ENCODE data around the gene CCDC183.
A peak's percentile ranks its signal among the peaks of the same experiment; 100 is the strongest.
"Not testable (repeated sequence)": the region's sequence is repeated elsewhere in the genome, so short reads cannot be mapped to it uniquely, and the experiment has no call there.

Gene CCDC183

DNA sequence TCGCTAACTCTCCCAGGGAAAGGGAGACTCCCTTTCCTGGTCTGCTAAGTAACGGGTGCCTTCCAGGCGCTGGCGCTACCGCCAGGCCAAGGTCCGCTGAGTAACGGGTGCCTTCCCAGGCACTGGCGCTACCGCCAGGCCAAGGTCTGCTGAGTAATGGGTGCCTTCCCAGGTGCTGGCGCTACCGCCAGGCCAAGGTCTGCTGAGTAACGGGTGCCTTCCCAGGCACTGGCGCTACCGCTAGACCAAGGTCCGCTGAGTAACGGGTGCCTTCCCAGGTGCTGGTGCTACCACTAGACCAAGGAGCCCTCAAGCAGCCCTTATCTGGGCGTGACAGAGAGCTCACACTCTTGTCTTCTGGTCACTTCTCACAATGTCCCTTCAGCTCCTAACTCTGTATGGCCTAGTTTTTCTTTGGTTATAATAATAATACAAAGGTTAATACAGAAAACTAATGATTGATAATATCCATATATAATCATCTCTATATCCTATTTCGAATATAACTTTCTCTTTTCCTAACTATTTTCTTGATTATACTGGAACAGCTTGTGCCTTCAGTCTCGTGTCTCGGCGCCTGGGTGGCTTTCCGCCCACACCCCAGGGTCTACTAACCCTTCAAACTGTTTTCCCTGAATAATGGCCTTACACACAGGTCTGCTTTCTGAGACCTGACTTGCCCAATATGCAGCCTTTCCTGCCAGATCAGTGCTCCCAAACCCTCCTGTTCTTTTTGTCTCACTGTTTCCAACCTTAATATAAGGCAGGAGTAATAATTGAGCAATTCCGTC lies 10.4 kb upstream of the CCDC183 start:
- DNase-seq = not testable (repeated sequence)

DNA sequence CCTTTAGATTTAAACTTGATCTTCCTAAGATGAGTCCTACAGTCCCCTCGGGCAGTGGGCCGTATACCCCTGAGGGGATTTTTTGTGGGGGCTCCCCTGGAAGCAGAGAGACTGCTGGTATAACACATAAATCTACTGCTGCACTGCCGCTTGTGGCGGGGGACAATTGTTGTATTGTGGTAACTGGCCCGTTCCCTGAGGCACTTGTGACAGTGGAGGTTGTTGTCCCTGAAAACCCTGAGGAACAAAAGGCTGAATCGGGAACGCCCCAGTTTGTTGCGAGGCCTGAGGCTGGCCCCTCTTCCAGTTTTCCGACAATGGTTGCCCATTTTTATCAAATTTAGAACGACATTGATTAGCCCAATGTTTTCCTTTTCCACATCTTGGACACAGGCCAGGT lies 9.7 kb upstream of the CCDC183 start:
- DNase-seq = no peak

DNA sequence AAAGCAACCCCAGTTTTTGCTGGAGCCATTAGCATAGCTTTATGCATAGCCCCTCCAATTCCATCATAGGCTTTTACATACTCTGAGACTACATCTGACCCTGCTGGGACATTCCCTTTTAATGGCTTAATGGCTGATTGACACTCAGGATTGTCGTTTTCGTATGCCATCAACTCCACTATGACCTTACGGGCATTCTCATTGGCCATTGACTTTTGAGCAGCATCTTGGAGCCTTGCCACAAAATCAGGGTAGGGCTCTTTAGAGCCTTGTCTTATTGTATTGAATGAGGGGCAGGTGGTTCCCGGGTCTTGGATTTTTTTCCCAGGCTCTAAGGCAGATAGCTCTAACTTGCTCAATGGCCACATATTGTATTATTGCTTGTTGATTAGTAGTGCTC lies 9.2 kb upstream of the CCDC183 start:
- DNase-seq = not testable (repeated sequence)

DNA sequence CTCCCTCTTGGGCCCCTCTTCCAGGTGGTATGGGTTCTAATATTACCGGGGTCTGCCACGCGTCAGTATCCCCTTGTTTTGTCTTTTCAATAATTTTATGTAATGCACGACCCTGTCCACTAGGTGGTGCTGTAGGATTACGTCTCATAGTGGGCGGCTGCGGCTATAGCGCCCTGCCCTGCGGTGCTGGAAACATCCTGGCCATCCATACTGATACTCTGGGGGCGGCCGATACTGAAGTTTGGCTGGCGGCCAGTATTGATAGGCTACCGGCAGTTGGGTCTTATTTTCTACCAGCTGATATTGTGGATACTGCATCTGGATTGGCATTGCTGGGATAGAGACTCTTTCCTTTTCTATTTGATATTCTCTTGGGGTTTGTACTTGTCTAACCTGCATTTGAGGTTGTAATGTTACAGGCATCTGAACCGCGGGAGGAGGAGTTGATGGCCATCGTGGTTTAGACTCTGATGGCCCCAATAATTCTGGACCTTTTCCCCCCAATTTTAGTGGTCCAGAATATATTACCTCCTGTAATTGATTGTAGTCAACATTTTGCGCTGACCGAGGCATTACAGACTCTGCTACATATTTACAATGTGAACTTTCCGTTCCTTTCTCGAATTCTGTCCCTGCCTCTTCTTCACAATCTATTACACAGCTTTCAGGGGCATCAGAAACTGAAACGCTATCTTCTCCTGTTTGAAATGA lies 8.3 kb upstream of the CCDC183 start:
- peak; percentile 81 for DNase-seq

DNA sequence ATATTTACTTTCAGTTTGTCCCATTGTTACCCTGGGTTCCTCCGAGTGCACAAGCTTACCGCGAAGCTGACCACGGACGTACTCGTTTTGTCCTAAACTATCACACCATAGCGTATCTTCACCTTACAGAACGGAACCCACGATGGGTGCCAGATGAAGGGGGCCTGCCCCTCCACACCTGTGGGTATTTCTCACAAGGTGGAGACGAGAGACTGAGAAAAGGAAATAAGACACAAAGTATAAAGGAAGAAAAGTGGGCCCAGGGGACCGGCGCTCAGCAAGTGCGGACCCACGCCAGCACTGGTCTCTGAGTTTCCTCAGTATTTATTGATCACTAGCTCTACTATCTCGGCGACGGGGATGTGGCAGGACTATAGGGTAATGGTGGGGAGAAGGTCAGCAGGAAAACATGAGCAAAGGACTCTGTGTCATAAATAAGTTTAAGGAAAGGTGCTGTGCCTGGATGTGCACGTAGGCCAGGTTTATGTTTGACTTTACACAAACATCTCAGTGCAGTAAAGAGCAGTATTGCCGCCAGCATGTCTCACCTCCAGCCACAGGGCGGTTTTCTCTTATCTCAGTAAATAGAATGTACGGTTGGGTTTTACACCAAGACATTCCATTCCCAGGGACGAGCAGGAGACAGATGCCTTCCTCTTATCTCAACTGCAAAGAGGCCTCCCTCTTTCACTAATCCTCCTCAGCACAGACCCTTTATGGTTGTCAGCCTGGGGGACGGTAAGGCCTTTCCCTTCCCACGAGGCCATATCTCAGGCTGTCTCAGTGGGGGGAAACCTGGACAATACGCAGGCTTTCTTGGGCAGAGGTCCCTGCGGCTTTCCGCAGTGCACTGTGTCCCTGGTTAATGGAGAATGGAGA lies 7.3 kb upstream of the CCDC183 start:
- not testable (repeated sequence) for DNase-seq

DNA sequence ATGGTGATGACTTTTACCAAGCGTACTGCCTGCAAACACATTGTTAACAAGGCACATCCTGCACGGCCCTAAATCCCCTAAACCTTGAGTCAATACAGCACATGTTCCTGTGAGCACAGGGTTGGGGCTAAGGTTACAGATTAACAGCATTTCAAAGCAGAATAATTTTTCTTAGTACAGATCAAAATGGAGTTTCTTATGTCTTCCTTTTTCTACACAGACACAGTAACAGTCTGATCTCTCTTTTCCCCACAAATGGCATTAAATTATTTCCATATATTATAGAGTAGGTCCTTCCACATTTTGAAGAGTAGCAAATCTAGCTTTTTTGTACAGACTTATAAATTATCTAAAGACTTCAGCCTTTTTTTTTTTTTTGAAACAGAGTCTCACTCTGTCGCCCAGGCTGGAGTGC lies 6.6 kb upstream of the CCDC183 start:
- no peak for DNase-seq

DNA sequence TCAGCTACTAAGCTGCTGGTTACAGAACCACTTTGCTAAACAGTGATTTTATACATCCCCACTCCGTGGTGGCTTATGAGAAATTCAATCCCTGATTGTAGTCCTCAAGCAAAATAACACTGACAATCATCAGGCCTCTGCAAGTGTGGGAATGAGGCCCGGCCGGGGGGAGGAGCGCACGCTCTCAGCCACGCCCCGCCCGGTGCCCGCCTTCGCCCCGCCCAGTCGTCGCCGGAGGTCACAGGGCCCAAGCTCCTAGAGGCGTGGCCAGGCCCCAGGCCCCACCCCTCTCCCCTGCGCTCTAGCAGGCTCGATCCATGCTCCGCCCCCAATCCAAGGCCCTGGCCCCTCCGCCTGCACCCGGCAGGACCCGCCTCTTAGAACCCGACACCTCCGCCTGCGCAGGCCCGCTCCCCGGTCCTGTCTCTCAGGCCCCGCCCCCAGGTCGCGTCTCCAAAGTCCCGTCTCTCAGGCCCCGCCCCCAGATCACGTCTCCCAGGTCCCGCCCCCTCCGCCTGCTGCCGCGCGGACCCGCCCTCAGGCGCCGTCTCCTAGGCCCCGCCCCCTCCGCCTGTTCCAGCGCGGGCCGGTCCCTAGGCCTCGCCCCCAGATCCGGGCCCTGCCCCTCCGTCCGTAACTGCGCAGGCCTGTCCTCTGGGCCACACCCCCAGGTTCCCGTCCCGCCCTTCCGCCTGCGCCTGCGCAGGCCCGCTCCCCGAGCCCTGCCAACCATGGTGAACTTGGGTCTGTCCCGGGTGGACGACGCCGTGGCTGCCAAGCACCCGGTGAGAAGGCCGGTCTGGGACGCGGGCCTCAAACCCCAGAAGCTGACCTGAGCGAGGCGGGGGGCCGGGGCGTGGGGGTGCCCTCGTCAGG lies 5.3 kb upstream of the CCDC183 start, which contains the start of gene TMEM141:
TSS of gene TMEM141 (plus strand) at position 705 of the 876 bp plus-strand sequence. CDS start at position 732, 27 bp downstream.
- DNase-seq = peak; percentile 98

DNA sequence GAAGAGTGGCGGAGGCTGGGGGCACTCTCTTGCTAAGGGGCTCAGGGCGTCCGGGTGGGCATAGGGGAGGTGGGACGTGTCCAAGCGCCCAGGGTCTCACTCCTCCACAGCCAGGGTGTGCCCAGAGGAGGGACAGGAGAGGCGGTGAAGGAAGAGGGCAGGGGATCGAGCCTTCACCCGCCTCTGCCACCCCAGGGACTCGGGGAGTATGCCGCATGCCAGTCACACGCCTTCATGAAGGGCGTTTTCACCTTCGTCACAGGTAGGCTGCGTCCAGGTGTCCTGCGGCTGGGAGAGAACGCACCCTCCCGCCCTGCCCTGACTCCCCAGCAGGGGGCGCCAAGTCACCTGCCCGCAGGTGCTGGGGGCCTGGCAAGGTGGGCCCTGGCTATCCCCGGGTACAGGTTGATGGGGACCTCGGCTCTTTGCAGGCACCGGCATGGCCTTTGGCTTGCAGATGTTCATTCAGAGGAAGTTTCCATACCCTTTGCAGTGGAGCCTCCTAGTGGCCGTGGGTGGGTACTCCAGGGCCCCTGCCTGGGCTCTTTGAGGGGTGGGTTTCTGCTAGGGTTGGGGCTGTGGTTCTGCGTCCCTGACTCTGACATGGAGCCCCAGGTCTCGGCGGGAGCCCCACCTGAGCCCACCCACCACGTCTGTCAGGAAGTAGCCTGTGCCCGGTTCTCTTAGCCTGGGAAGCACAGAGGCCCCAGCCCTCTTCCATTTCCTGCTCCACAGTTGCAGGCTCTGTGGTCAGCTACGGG lies 4.4 kb upstream of the CCDC183 start:
- peak; percentile 65 for DNase-seq

DNA sequence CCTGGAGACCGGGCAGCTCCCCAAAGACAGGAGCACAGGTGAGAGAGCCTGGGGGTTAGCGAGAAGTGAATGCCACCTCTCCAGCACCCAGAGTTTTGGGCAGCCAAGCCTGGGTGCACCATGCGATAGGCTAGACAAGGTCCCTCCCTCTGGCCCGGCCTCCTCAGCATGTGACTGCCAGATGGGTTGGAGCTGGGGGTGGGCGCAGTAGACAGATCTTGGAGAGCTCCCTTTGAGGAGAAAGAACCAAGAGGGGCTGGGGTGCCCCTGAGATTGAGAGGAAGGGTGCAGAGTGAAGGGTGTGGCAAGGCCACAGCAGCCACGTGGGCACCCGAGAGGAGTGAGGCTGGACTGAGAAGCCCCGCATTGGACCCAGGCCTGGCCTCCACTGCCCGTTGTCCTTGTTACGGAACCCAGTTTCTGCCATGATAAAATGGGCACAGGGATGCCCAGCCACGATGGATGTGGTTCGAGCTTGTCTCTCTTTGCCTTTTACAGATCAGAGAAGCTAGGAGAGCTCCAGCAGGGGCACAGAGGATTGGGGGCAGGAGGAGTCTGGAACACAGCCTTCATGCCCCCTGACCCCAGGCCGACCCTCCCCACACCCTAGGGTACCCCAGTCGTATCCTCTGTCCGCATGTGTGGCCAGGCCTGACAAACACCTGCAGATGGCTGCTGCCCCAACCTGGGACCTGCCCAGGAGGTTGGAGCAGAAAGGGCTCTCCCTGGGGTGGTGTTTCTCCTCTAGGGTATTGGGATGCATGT lies 3.6 kb upstream of the CCDC183 start:
- no peak for DNase-seq

DNA sequence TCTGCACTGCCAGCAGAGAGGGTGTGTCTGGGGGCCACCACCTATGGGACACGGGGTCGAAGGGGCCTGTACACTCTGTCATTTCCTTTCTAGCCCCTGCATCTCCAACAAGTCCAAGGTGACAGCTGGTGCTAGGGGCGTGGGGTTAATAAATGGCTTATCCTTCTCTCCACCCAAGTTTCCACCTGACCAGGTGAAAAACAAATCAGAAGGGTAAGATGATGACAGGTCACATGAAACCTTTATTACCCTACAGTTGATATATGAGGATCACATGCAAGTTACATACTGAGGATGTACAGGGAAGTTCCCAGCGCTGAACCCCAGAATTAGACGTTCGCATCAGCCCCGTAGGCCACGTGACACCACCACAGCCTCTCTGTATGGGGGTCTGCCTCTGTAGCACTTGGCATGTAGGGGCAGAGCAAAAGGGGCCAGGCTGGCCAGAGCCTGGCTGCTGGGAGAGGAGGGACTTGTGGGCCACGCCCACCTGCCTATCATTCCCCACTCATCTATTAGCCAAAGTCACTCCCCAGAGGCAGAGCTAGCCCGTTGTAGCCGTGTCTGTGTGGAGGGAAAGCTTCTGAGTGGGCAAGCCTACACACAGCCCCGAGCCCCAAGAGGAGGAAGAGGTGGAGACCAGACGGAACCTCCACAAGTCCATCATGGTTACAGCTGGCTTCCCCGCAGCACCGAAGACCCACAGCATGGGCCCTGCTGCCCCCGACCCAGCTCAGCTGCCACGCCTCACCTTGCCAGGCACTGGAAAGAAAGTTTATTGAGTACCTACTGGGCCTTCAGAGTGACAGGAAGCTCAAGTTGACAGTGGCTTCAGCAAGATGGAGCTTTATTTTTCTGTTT lies 2.8 kb upstream of the CCDC183 start:
- DNase-seq = no peak

DNA sequence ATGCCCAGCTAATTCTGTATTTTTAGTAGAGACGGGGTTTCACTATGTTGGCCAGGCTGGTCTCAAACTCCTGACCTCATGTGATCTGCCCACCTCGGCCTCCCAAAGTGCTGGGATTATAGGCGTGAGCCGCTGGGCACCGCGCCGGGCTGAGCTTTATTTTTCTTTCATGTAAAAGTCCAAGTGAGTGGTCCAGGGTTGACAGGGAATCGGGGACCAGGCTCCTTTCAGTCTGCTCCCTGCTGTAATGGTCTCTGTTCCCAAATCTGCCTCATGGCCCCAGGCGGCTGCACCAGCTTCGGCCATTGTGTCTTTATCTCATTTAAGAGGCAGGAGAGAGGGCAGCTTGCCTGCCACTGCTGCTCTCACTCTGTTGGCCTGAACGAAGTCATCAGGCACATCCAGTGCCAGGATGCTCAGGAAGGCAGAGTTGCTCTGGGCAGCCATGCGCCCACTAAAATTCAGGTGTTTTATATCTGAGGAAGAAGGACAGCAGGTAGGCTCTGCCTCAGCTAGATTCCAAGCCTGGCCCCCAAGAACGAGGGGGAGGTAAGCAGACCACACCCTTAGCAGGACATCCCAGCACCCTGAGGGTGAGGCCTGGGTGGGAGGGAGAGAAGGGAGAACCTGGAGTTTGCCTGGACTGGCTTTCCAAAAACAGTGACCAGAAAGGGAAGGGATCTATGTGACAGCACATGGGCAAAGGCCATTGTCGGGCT lies 1.7 kb upstream of the CCDC183 start:
- no peak for DNase-seq

DNA sequence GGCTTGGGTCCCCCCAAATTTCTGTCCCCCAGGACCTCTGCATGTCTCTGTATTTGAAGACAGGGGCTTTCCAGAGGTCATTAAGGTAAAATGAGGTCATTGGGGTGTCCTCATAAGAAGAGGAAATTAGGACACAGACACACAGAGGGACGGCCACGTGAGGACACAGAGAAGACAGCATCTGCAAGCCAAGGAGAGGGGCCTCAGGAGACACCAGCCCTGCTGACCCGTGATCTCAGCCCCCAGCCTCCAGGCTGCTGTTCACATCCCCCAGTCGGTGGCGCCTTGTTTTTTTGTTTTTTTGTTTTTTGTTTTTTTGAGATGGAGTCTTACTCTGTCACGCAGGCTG lies 1.2 kb upstream of the CCDC183 start:
- no peak for DNase-seq

DNA sequence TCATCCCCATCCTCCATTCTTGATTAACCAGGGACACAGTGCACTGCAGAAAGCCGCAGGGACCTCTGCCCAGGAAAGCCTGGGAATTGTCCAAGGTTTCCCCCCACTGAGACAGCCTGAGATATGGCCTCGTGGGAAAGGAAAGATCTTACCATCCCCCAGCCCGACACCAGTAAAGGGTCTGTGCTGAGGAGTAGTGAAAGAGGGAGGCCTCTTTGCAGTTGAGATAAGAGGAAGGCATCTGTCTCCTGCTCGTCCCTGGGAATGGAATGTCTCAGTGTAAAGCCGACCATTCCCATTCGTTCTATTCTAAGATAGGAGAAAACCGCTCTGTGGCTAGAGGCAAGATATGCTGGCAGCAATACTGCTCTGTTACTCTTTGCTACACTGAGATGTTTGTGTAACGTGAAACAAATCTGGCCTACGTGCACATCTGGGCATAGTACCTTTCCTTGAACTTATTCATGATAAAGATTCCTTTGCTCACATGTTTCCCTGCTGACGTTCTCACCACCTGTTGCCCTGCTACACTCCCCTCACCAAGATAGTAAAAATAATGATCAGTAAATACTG lies 723 bp downstream of the CCDC183 start:
- not testable (repeated sequence) for DNase-seq

DNA sequence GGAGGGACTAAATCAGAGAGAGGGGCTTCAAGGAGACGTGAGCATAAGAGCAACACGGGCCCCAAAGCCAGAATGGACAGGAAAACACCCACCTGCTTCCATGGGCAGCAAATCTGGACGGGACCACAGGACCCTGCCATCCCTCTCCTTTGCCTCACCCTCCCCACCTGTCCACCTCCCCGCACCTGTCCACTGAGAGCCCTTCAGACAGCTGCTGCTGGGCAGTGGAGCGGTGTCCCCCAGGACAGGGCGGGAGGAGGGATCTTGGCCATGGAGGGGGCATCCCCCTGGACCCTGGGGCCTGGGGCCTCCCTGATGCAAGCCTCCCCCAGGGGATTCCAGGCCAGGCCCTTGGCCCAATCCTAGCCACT lies 2.6 kb downstream of the CCDC183 start:
- DNase-seq = no peak

DNA sequence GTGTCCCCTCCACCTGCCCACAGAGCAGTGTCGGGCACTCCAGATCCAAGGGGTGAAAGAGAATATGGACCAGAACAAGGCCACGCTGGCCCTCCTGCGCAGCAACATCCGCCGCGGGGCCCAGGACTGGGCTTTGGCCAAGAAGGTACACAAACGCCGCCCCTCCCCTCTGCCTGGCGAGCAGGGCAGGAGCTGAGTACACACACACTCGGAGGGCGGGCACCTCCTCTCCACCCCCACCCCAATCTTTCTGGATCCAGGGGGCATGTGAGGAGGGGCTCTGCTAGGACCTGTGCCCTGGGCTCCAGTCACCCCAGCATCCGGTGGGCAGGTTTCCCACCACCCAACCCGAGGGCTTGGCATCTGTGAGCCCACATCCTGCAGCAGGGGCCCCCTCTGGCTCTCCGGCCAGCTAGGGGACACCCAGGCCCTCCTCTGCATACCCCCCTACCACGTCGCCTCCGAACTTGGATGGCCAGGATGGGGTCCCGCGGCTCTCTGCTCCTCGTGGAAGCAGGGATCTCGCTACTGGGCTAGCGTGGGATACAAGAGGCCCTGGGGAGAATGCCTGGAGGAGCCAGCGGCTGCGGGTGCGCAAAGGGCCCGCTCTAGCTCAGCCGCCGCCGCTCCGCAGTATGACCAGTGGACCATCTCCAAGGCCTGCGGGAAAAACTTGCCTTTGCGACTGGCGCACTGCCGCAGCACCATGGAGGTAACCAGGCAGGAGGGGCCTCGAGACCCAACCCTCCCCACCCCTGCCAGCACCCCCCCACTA lies 3.1 kb downstream of the CCDC183 start:
- no peak for DNase-seq

DNA sequence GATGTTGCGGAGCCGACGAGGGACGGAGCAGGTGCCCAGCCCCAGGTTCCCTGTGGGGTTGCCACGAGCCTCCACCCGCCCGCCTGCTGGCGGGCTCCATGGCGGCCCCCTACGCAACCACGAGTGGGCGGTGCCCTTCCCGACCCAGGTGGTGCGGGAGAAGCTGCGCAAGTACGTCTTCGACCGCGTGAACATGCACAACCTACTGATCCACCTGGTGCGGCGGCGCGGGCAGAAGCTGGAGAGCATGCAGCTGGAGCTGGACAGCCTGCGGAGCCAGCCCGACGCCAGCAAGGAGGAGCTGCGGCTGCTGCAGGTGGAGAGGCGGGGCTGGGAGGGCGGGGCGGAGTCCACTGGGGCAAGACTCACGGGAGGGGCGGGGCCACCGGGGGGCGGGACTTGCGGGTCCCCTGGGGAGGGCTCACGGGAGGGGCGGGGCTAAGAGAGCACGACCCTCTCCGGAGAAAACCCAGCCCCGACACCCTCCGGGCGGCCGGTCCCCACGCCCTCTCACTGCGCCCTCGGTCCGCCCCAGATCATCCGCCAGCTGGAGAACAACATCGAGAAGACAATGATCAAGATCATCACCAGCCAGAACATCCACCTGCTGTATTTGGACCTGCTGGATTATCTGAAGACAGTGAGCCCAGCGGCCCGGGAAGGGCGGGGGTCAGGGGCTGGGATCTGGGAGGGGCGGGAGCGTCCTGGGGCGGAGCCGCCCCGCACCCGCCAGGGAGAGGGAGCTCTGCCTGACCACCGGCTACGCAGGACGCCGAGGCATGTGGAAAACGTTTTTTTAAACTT lies 3.9 kb downstream of the CCDC183 start:
- DNase-seq = peak; percentile 82

DNA sequence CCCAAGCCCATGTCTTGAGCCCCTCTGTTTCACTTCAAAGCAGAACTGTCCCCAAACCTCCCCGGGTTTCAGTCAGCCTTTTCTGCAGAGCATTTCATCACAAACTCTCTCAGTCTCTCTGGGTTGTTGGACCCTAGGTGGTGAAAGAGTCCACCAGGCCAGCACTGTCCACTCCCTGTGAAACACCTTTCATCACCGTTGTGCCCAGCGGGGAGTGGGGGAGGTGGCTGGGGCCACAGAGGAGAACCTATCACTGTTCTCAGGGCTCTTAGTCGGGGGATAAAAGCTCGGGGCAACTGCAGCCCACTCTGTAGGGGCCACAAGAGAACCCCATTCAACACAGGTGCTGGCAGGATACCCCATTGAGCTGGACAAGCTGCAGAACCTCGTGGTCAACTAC lies 6.2 kb downstream of the CCDC183 start:
- no peak for DNase-seq
